Amygdala (tissue), 56 donors: ENCODE measurements around the gene FNIP2.
A peak's percentile ranks its signal among the peaks of the same experiment; 100 is the strongest.

Experiments used
- DNase-seq, 56 donors: peaks; one replicate each; lab custom pipeline; 2025; lab: John Stamatoyannopoulos, UW

The FNIP2 gene

DNA sequence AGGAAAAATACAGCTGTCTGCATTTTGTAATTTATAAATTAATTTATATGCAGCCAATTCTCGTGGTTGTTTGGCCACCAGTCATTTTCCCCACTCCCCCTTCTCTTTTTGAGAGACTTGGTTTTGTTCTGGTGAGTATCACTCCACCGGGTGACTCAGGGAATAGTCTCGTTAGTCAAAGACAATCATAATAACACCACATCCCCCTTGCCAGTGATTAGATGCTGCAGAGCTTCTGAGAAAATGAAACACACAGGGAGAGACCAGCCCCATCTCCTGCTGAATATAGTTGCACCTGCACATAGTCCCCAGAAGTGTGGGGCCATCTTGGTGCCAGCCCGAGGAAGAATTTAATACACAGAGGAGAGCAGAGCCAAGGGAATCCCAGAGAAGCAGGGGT is 8.0 kb upstream of the FNIP2 start:
- no peak for DNase-seq

GRCh38 chr4:158762553-158762952 is 6.3 kb upstream of the FNIP2 start:
- no peak for DNase-seq

DNA sequence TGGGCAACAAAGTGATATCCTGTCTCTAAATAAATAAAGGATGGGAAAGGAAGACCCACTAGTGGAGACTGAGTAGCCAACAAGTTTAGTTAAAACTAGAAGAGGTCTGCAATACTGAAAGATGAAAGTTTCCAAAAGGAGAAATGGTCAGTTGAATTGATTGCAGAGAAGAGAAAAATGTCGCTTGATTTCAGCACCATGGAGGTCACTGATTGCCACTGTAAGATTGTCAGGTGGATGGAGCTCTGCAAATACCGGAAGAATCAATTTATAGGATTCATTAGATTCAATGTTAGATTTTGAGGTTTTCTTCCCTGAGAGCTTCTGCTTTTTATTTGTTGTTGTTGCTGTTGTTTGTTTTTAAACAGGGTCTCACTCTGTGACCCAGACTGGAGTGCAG is 5.4 kb upstream of the FNIP2 start:
- no peak for DNase-seq

- peak in 3 of 56 donors; percentile 3 to 12 (median 5) for DNase-seq
Measured at GRCh38 chr4:158766434-158767044, 2.3 kb upstream of the FNIP2 start.

DNA sequence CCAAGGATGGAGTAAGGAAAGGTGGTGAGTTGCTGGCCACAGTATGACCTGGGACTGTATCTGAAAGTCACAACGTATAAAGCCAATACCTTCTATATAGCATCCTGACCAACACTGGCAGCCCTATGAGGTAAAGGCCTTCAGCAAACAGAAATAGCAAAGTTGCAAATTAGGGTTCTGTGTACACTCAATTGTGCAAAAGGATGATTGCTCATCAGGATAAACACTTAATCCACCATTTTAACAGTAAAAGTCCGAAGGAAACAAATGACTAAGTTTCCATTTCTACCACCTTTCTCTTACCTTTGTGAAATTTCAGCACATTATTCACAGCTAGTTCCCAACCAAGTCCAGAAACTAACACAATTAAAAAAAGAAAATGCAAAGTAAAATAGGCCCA is 1.4 kb upstream of the FNIP2 start:
- no peak for DNase-seq

GRCh38 chr4:158769175-158769921 is 522 bp downstream of the FNIP2 start:
- DNase-seq: peak in 47 of 56 donors; percentile 1 to 78 (median 43)

- DNase-seq: no peak
Measured at GRCh38 chr4:158770671-158771070, 1.8 kb downstream of the FNIP2 start.

GRCh38 chr4:158771776-158772175 is 3.0 kb downstream of the FNIP2 start:
- DNase-seq: no peak

DNA sequence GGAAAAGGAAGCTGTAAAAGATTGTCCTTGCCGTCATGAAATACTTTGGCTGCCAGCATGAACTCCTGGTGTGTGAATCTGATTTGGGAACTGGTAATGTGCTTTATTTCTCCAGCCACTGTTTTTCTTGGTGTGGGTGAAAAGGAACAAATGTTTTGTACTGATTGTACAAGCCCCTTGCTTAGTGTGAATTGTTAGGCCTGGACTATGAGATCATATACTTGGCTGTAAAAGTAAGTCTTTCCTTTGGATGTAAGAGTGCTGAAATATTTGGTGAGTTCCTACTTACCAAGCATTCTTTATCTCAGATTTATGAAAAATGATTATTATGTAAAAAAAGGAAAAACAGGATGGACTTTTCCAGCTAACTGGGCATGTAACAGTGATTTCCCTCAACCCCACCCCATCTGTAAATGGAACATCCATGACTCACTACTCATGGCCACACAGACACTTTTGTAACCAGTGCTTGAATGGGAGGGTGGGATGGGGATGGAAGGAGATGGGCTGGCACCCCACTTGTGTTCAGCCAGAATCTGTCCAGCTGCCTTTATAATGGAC is 6.3 kb downstream of the FNIP2 start:
- DNase-seq: peak in 44 of 56 donors; percentile 6 to 83 (median 39)

GRCh38 chr4:158776106-158776505 is 7.3 kb downstream of the FNIP2 start:
- DNase-seq: peak in 1 of 56 donors; percentile 10

DNA sequence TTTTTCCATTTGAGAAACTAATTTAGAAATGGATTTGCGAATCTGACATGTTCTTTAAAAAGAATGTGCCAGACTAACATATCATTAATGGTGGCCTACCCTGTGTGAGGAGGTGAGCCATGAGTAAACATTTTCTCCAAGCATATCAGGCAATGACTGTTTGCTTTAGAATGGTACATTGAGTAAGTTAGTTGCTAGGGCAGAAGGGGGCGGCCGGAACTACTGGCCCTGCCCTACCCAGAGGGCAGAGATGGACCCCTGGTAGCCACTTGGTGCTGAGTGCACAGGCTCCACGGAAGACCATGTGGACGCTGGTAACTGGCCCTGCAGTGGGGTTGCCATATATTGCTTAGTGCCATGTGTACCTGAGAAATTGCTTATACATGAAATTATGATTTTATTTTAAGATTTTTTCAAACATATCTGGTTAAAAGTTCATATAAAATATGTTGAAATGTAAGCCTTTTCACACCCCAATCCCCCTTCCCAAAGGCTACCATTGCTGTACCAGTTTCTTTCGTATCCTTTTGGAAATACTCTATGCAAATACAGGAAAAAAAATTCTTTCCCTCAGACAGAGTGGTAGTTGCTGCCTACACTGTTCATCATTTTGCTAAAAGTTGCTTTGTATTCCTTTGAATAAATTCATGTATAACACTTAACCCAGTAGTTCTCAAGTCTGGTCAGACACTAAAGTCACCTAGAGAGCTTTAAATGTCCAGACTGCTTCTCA is 8.8 kb downstream of the FNIP2 start:
- peak in 1 of 56 donors; percentile 6 for DNase-seq

DNA sequence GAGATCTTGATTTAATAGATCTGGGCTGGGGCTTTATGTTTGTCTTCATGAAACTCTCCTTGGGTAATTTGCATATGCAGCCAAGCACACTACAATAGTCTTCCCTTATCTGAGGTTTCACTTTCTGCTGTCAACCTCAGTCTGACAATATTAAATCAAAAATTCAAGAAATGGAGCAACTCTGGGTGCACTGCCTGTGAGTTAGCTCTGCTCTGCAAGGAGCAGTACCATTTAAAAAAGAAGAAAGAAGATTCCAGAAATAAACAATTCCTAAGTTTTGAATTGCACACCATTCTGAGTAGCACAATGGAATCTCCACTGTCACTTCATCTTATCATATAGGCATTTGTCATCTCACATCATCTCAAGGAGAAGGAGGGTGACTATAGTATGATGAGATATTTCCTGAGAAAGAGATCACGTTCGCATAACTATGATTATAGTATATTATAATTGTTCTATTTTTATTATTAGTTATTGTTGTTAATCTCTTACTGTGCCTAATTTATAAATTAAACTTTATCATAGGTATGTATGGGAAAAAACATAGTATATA is 9.4 kb downstream of the FNIP2 start:
- DNase-seq: no peak

GRCh38 chr4:158778712-158779111 is 9.9 kb downstream of the FNIP2 start:
- no peak for DNase-seq

DNA sequence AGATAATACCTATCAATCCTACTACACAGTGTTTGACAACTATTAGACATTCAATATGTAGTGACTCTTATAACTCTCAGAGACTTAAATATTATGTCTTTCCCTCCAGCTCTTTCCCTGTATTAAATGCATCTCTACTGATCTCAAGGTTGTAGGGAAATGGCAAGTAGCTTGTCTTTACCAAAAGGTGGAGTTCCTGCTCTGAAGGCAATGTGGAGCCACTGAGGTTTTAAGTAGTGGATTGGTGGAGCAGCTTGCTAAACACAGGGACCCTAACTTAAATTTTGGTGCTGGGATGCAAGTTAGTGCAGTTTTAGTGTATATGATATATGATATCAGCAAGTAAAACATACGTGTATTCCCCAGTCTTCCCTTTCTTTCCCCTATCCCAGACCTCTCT is 13.1 kb downstream of the FNIP2 start:
- no peak for DNase-seq

DNA sequence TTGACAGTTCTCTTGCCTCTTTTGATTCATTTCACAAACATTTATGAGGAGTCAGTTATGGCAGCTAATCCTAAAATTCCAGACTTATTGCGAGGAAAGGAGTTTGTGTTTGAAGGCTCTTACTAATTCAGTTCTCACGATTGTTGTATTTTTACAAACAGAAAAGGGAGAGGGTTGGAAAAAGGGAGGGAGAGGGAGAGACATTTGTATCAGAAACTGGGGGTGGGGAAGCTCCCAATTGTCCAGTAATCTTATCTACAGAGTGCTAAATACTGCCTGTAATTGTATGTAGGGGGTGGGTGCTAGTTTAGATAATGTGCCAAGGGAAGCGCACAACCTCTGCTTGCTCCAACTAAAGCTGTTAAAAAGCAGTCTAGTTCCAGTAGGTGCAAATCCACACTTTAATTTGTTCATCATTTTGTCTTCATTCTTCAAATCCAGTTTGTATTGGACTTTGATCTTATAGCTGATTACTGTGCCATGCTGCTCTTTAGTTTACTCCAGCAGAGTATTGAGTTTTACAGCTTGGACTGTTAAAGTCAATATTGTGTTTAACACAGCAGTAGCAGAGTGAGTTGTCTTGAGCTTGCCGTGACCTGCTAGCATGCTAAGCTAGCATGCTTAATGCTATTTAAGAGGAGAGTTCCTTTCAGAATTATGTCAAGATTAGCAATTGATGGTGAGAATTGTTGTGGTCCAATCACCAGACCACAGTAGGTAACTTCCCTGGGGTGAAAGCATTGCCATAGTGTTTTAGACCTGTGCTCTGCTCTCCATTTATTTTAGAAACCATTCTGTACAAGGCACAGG is 13.9 kb downstream of the FNIP2 start:
- no peak for DNase-seq

GRCh38 chr4:158783785-158784184 is 15.0 kb downstream of the FNIP2 start:
- no peak for DNase-seq

DNA sequence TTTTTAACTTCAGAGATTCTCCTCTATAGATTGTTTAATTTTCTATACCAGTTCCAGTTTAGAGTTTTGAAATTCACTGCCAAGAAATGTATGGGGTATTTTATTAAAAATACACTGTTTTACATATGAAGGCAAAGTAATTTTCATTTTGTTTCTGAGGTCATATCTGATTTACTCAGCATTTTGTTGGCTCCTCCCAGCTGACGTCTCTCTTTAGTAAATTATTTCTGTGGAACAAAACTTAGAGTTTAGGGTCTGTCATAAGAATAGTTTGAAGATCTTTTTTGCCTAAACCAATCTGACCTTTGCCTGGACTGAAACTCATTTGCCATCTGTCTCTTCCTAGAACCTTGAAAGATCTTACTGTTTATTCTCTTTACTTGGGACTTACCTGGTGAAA is 16.9 kb downstream of the FNIP2 start:
- no peak for DNase-seq

DNA sequence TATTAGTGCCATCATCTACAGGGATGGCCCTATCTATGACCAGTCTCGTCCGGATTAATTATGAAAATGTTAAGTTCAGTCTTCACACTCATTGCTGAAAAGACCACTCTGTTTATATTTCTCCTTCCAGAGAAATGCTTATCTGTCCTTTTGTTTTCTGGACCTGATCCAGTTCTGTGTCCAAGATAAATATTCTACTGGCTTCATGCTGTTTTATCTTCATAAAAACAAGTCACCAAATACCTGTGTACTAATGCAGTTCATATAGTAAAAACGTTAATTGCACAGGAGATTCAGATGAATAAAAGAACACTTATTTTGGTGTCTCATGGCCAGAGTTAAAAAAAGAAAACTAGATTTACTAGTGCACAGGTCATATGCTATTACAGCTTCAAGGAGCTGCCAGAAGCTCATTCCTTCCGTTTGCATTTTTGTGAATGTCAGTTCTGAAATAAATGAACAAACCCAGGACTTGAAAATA is 17.3 kb downstream of the FNIP2 start:
- DNase-seq: no peak

DNA sequence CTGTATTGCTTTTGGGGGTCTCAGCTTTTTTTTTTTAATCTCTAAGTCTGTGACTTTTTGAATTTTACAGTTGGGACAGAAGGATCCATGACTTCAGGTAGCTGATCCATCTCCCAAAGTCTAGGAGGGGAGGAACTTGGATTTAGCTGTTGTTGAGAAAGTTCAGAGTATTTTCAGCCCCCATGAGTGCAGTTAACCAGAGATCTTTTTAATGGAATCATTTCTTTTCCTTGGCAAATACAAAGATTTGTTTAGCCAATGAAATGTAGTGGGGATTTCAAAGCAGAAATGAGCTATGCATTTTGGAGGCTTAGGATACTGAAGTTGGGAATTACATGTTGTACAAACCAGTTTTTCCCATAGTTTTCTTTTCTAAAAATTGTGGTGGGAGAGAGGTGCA is 18.1 kb downstream of the FNIP2 start:
- no peak for DNase-seq
